OCI-LY3 (cell line): ENCODE results near the gene VPS35L.

Experiments used
- H2AFZ ChIP-seq: fragments of 200-600, 300-600 bp; shearing (Covaris generic); 2 replicates; pipeline ENCODE4 v1.6.0; 2014; ENCODE audit warnings: antibody characterized with exemption, low read depth, low read length
- H3K27ac ChIP-seq: fragments of 200-600, 300-600 bp; sonication (generic); 2 replicates; pipeline ENCODE4 v1.5.1; 2014; ENCODE audit warnings: mild to moderate bottlenecking, low read length, moderate library complexity, mixed read lengths
- H3K27me3 ChIP-seq: fragments of 200-600, 300-600 bp; sonication (generic); 2 replicates; pipeline ENCODE4 v1.6.1; 2014; ENCODE audit warnings: low read depth, low read length, mixed read lengths
- H3K36me3 ChIP-seq: fragments of 200-600, 300-600 bp; sonication (generic); replicated peaks from 2 replicates; pipeline ENCODE3; 2014; ENCODE audit warnings: low read depth, low read length, mixed read lengths
- H3K4me1 ChIP-seq: fragments of 300-600, 200-600 bp; sonication (generic); 2 replicates; pipeline ENCODE4 v1.6.1; 2014; ENCODE audit warnings: low read length, mixed read lengths
- H3K4me2 ChIP-seq: fragments of 200-600, 300-600 bp; sonication (generic); 2 replicates; pipeline ENCODE4 v1.6.1; 2014; ENCODE audit warnings: low read length, mixed read lengths
- H3K4me3 ChIP-seq: fragments of 300-600, 200-600 bp; sonication (generic); 2 replicates; pipeline ENCODE4 v1.5.1; 2014; ENCODE audit warnings: antibody characterized with exemption, mild to moderate bottlenecking, low read length, moderate library complexity
- H3K79me2 ChIP-seq: fragments of 300-600, 200-600 bp; shearing (Covaris generic); 2 replicates; pipeline ENCODE4 v1.6.1; 2014; ENCODE audit warnings: mild to moderate bottlenecking, low read length, mixed read lengths
- H3K9ac ChIP-seq: fragments of 300-600, 200-600 bp; shearing (Covaris generic); 2 replicates; pipeline ENCODE4 v1.6.0; 2014; ENCODE audit warnings: mild to moderate bottlenecking, low read length, moderate library complexity
- H3K9me3 ChIP-seq: fragments of 200-600, 300-600 bp; shearing (Covaris generic); 2 replicates; pipeline ENCODE4 v1.6.1; 2014; ENCODE audit warnings: low read length, mixed read lengths; ENCODE audit not compliant: insufficient read depth
- H4K20me1 ChIP-seq: fragments of 200-600, 300-600 bp; sonication (generic); 2 replicates; pipeline ENCODE4 v1.6.1; 2016; ENCODE audit warnings: low read length, mixed read lengths; ENCODE audit not compliant: insufficient read depth
- EZH2phosphoT487 ChIP-seq: fragments of 200-600 bp; shearing (Covaris generic); IDR thresholded peaks from 2 replicates; pipeline ENCODE4 v1.6.1; 2018; ENCODE audit warnings: antibody characterized with exemption, mixed run types, low read depth
- TF ChIP-seq, protein P1 (sequence below): fragments of 200-600, 300-600 bp; sonication (generic); IDR thresholded peaks from 2 replicates; pipeline ENCODE4 v1.5.1; 2014; ENCODE audit warnings: antibody characterized with exemption, low read length, low read depth

VPS35L gene

DNA sequence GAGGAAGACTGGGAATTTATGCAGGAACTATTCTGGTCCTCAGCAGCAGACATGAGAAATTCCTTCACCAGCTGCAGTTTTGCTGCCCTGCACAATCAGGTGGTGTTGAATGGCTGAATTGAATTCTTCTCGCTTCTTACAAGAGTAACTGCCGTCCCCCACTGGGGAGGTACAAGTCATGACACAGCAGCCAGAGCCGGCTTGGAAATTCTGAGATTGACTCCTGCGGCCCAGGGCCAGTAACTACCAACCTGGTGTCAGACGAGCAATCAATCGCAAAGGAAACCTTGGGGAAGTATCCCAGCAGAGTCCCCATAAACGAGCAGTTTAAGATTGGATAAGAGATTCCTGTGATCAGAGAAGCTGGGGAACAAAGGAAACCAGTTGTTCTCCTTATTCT, 131.8 kb downstream of the VPS35L start:
- Histone ChIP-seq H2AFZ (no peak overlapping the region), H3K36me3 (peaks cover 25% of the 10 kb centered on the region), H3K4me2 (no peak overlapping the region), H3K27ac (no peak overlapping the region), H3K27me3 (no peaks in the 10 kb centered on the region), H3K4me1 (no peaks in the 10 kb centered on the region), H3K79me2 (no peaks in the 10 kb centered on the region), H3K9me3 (no peaks in the 10 kb centered on the region), H3K4me3 (no peak overlapping the region), H4K20me1 (no peaks in the 10 kb centered on the region), H3K9ac (no peak overlapping the region)
- TF ChIP-seq, protein P1, sequence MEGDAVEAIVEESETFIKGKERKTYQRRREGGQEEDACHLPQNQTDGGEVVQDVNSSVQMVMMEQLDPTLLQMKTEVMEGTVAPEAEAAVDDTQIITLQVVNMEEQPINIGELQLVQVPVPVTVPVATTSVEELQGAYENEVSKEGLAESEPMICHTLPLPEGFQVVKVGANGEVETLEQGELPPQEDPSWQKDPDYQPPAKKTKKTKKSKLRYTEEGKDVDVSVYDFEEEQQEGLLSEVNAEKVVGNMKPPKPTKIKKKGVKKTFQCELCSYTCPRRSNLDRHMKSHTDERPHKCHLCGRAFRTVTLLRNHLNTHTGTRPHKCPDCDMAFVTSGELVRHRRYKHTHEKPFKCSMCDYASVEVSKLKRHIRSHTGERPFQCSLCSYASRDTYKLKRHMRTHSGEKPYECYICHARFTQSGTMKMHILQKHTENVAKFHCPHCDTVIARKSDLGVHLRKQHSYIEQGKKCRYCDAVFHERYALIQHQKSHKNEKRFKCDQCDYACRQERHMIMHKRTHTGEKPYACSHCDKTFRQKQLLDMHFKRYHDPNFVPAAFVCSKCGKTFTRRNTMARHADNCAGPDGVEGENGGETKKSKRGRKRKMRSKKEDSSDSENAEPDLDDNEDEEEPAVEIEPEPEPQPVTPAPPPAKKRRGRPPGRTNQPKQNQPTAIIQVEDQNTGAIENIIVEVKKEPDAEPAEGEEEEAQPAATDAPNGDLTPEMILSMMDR: no peak
- no peak for TF ChIP-seq EZH2phosphoT487

DNA sequence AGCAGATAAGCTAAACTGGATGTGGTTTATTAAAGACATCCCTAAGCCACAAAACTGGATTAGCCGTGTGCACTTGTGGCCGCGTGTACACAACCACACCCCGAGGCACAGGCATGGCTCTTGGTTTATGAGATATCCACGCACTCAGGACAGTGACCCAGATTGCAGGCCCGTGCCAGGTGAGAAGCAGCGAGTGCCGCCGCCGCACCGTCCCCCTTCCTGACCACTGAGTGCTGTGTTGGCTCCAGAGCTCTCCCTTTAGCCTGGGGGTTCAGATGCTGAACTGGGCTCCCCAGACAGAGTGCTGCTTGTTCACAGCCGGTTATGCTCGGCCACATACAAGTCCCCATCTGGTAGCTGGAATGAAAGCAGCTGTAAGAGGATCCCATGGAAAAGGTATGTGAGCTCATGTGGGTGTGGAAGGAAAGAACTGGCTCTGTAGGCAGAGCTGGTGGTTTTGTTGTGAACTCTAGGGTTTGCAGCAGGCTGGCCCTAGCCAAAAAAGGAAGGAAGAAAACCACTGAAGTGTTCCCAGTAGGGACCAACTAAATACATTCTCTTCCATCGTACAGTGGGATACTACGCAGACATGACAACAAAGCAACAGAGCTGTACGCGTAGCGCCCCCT, 133.0 kb downstream of the VPS35L start:
- no peaks in the 10 kb centered on the region for H4K20me1 ChIP-seq
- H3K36me3 ChIP-seq: peaks cover 20% of the 10 kb centered on the region
- H3K4me3 ChIP-seq: no peak overlapping the region
- TF ChIP-seq, protein P1: no peak
- TF ChIP-seq EZH2phosphoT487: no peak
- H3K9me3 ChIP-seq: no peaks in the 10 kb centered on the region
- H3K9ac ChIP-seq: no peak overlapping the region
- no peak overlapping the region for H2AFZ ChIP-seq
- no peaks in the 10 kb centered on the region for H3K27me3 ChIP-seq
- H3K4me2 ChIP-seq: no peak overlapping the region
- no peaks in the 10 kb centered on the region for H3K4me1 ChIP-seq
- no peak overlapping the region for H3K27ac ChIP-seq
- no peaks in the 10 kb centered on the region for H3K79me2 ChIP-seq

DNA sequence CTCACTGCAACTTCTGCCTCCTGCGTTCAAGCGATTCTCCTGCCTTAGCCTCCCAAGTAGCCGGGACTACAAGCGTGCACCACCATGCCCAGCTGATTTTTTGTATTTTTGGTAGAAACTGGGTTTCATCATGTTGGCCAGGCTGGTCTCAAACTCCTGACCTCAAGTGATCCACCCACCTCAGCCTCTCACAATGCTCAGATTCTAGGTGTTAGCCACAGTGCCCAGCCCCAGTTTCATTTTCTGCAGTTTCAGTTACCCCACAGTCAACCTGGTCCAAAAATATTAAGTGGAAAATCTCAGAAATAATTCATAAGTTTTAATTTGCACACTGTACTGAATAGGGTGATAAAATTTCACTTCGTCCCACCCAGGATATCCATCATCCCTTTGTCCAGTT, 133.8 kb downstream of the VPS35L start:
- H2AFZ ChIP-seq: no peak overlapping the region
- H3K9me3 ChIP-seq: no peaks in the 10 kb centered on the region
- no peak overlapping the region for H3K4me3 ChIP-seq
- H3K27me3 ChIP-seq: no peaks in the 10 kb centered on the region
- no peaks in the 10 kb centered on the region for H4K20me1 ChIP-seq
- peaks cover 12% of the 10 kb centered on the region for H3K36me3 ChIP-seq
- H3K4me2 ChIP-seq: no peak overlapping the region
- TF ChIP-seq, protein P1: no peak
- H3K27ac ChIP-seq: no peak overlapping the region
- H3K4me1 ChIP-seq: no peaks in the 10 kb centered on the region
- no peaks in the 10 kb centered on the region for H3K79me2 ChIP-seq
- no peak overlapping the region for H3K9ac ChIP-seq

DNA sequence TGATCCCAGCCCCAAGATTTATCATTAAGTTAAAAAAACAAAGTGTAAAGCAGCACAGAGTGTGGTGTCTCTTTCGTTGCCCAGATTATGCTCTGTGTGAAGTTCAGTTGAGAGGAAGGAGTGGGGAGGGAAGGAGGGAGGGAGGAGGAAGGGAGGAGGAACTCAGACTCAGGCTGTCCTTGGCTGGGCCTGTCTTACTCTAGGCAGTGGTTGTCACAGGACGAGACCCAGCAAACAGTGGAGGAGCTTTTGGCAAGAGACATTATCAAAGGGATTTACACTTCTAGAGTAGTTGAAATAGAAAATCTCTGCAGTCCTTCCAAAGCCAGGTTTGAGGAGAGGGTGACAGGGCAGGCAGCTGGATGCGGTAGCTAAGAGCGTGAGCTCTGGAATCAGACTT, 134.7 kb downstream of the VPS35L start:
- H3K4me3 ChIP-seq: no peak overlapping the region
- no peaks in the 10 kb centered on the region for H4K20me1 ChIP-seq
- H3K9me3 ChIP-seq: no peaks in the 10 kb centered on the region
- H2AFZ ChIP-seq: no peak overlapping the region
- H3K9ac ChIP-seq: no peak overlapping the region
- no peaks in the 10 kb centered on the region for H3K27me3 ChIP-seq
- no peak for TF ChIP-seq EZH2phosphoT487
- TF ChIP-seq, protein P1: no peak
- H3K4me1 ChIP-seq: no peaks in the 10 kb centered on the region
- H3K4me2 ChIP-seq: no peak overlapping the region
- H3K27ac ChIP-seq: no peak overlapping the region
- no peaks in the 10 kb centered on the region for H3K79me2 ChIP-seq
- H3K36me3 ChIP-seq: peaks cover 9% of the 10 kb centered on the region
